ENCODE data around the gene ACOT4.
"Not testable (repeated sequence)": the region's sequence is repeated elsewhere in the genome, so short reads cannot be mapped to it uniquely, and the experiment has no call there.

Gene ACOT4

DNA sequence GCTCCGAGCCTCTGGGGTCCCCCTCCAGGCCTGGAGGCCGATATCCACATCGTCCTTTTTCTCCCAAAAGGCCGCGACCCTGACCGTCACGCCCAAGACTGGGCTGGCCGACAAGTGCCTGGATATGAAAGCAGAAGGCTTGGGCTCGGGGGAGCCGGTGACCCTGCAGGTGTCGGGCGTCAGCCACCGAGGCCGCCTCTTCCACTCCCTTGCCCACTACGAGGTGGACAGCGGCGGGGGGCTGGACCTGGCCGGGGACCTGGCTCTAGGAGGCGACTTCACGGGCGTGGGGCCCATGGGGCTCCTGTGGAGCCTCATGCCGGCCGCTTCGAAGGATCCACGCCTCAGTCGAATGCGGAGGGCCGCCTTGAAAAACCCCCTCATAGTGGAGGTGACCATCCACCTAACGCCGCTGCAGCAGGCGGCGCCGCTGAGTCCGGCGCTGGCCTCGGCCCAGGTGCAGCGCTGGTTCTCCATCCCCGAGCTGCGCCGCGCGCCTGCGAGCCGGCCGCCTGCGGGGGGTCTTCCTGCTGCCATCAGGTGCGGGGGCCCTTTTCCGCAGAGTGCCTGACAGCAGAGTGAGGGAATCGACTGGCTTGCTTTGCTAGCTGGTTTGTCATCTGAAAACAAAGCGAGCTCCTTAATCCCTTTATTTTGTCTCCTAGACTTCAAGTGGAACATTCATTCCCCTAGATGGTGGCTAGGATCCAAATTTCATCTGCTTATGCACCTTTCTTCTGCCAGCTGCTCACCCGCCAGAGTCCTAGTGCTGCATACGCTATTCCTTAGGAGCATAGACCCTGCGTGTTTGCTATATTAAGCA is 42.5 kb downstream of the ACOT4 start:
- DNase-seq, result no peak

DNA sequence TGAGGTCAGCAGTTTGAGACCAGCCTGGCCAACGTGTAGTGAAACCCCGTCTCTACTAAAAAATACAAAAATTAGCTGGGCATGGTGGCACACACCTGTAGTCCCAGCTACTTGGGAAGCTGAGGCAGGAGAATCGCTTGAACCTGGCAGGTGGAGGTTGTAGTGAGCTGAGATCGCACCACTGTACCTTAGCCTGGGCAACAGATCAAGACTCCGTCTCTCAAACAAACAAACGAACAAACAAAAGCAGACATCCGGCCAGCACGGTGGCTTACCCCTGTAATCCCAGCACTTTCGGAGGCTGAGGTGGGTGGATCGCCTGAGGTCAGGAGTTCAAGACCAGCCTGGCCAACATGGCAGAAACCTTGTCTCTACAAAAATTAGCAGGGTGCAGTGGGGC is 44.7 kb downstream of the ACOT4 start:
- DNase-seq, result not testable (repeated sequence)

DNA sequence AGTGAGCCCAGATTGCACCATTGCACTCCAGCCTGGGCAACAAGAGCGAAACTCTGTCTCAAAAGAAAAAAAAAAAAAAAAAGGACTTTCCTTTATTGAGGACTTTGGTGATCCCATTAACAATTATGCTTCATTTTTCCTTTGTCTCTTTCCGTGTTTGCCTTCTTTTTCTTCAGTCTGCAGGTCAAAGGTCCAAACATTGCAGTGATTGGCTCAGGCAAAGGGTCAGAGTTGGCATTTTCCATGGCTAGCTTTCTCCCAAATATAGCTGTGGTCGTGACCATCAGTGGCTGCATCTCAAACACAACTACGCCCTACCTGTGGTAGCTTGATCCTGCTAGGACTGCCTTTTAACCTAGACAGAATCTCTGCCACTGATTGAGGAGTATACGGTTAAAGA is 46.2 kb downstream of the ACOT4 start:
- no peak for DNase-seq

DNA sequence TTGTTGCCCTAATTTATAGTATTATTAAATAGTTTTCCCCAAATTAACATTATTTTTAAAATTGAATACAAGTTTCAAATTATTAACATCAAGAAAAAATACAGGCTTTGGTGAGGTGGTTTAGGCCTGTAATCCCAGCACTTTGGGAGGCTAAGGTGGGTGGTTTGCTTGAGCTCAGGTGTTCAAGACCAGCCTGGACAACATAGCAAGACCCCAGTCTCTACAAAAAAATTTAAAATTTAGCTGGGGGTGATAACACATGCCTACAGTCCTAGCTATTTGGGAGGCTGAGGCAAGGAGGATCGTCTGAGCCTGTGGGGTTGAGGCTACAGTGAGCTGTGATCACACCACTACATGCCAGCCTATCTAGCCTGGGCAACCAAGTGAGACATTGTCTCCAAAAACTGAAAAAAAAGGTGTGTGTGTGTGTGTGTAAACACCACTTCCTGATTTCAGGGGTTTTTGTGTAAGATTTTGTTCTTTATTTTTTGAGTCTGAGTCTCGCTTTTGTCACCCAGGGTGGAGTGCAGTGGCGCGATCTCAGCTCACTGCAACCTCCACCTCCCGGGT is 49.2 kb downstream of the ACOT4 start:
- DNase-seq, result no peak

DNA sequence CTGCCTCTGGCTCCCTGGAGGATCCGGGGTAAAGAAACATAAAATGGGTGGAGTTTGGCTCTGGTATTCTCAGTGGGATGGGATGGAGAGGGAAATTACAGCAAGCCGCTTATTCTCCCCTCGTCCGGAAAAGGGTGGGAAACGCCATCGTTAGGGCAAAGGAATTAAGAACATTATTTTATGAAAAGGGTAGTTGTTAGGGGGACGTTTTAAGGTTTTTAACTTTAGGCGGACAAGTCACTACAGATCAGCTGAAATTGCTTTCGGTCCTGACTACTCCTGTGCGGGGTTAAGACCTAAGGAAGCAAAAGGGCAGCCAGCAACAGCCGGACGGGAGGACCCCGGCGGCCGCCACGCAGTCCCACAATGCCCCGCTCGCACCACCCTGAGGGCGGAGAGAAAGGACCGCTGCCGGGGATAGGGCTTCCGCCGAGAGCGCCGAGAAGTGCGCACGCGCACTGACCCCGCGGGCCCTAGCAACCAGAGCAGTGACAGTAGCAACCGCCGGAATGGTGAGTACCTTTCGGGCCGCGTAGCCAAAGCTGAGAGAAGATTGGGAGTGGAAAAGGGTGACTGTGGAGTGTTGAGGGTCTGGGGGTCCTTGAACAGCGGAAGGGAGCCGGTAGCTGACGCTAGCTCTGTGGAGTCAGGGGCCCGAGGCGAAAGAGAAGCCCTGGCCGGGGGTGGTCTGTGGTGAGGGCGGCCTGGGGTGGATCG is 53.0 kb downstream of the ACOT4 start, which contains the start of gene DNAL1:
TSS of gene DNAL1 (plus strand) at position 456 of the 717 bp plus-strand sequence. CDS start at position 510, 54 bp downstream.
- DNase-seq, result peak; percentile 90

DNA sequence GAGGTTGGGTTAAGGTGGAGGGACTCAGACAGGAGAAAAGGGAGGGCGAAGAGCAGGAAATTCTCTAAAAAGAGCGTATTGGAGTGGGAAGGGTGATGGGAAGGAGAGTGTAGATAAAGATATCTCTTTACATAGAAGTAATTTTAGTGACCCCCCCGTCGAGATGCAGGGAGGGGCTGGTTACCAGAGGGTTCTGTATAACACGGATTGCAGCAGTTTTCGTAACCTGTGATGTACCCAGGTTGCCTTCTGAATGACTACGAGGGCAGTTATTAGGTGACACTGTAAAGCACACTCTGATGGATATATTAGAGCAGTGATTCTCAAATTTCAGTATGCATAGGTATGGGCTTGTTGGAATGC is 53.6 kb downstream of the ACOT4 start:
- DNase-seq, result no peak

All from activated naive CD4-positive, alpha-beta T cell treated with anti-CD3 and anti-CD28 coated beads, Interleukin-2, amount 50 U/mL, for 16 hours (primary cell).